Stimulated activated CD8-positive, alpha-beta memory T cell treated with anti-CD3 and anti-CD28 coated beads, Interleukin-12 subunit alpha, Interleukin-12 subunit beta, amount 100 ng/mL, for 4 hours (primary cell): Measurements from ENCODE around the gene SLC6A3.

Experiments
- DNase-seq: peaks from one replicate; pipeline ENCODE4 v3.0.0-alpha.2; 2020; ENCODE audit warnings: low read depth

SLC6A3 gene

DNA sequence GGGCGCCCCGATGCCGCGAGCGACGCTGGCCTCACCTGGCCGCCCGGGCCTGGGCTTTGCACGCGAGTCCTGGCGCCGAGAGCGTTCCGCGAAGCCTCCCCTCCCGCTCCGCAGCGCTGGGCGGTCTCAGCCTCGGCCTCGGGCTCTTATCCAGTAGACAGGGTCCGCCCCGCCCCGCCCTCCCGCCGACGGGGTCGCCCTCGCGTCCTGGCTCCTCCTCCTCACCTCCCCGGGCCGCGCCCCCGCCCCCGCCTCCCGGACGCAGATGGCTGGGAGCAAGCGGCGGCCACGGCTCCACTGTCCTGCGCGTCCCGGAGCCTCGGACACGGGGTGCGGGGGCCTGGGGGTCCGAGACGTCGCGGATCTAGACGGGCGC, at the start of gene SLC6A3:
TSS of gene SLC6A3 (minus strand) at position 128 of the 376 bp plus-strand sequence. CDS start 2,243 bp downstream, outside the sequence.
- DNase-seq = peak; percentile 45

DNA sequence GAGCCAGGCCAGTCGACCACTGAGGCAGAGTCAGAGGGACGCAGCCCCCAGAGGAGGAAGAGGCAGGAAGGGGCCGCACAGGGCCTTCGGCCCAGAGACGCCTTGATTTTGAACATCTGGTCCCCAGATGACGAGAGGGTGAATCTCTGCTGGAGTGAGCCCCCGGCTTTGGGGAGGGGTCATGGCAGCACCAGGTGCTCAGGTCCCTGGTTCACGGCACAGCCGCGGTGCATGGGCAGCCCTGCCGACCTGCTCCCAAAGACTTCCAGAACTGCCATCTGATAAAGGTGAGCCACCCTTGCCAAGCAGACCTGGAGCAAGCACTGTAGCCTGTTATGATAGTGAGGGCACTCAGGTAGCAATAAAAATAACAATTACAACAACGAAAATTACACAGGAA, 48.7 kb upstream of the SLC6A3 start:
- no peak for DNase-seq

DNA sequence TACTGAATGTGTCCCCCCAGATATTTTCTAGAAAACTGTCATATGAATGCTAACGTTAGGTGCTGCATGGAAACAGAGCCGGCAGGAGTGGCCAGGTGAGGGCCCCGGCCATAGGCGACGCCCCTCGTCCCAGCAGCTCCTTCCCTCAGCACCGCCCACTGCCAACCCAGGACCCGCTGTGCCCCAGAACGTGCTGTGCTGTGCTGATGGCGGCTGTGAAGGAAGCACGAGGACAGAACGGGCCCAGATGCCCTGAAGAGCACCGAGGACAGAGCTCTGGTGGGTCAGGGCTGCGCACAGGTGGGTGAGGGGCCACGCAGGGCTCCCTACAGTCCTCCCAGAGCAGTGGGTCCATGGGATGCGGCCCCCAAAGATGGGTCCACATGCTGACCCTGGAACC, 48.2 kb upstream of the SLC6A3 start:
- no peak for DNase-seq

DNA sequence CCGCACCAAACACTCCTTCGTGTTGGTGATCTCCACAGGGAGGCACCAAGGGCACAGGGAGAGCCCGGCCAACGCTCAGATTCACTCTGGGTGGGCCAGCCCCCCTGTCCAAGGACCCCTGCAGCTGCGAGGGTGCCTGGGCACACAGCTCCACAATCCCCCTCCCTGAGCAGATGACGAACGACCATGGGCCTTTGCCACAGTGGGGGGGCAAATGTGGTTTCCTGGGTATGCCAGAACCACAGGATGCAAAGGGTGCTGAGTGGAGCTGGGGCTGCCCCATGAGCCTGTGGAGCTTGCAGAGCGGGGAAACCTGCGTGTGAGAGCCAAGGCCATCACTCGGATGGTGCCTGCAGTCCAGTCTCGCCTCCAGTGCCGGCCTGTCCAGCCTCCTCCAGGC, 47.5 kb upstream of the SLC6A3 start:
- no peak for DNase-seq

DNA sequence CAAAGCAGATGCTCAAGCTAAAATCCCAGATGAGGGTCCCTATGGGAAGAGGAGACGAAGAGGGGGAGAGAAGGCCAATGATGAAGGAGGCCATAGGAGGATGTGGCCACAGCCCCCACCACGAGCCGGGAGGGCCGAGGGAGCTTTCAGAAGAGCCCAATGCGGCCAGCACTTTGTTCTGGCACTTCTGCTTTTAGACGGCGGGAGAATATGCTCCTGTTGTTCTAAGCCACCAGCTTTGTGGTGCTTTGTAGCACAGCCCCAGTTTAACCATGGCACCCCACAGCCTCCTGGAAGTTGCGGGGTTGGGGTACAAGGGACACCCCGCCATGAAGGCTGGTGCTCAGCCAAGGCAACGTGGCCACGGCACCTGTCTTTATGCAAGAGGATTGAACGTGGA, 45.1 kb upstream of the SLC6A3 start:
- no peak for DNase-seq

DNA sequence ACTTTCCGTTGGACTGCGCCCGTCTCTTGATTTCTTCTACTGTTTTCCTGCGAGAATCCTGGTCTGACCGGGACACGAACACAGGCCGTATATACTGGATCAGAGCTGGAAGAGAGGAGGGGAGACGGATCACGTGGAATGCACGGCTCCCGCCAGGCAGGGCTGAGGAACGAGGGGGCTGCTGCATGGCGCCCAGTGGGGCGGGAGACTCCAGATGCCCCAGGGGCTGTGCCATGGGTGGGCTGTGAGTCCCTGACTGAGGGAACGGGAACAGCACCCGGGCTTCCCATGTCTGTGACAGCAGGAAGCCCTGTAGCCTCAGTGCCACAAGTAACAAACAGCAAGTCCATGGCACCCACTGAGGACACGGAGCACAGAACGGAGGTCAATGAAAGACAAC, 44.5 kb upstream of the SLC6A3 start:
- no peak for DNase-seq

DNA sequence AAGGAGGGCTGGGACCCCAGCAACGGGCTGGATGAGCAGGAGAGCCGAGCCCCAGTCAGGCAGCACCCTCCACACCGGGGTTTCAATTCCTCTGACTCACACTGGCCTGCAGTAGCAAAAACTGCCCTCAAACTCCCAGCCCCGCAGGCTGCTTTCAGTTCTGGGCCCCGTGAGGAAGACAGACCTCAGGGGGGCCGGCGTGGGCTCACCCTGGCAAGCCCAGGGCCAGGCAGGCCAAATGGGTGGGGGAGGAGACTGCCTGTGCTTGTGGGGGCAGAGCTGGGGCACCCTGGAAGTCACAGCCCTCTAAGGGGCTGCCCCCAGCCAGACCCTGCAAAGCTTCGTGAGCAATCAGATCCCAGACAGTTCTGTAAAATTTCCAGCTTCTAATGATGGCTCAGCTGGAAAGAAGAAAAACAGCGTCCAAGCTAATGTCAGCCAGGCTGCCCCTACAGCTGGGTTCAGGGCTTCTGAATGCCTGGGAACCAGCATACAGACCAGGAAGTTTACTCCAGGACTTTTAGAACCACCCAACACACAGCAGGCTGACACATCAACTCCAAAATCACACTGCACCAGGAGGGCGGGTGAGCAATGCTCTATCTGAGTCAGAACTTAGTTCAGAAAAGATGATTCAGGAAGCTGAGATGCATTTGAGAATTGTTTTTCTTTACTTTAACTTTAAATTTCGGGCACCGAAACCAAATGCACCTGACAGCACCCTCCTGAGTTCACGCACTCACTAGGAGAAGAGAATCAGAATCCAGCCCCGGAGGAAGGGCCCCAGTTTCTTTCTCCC, 43.8 kb upstream of the SLC6A3 start:
- no peak for DNase-seq

DNA sequence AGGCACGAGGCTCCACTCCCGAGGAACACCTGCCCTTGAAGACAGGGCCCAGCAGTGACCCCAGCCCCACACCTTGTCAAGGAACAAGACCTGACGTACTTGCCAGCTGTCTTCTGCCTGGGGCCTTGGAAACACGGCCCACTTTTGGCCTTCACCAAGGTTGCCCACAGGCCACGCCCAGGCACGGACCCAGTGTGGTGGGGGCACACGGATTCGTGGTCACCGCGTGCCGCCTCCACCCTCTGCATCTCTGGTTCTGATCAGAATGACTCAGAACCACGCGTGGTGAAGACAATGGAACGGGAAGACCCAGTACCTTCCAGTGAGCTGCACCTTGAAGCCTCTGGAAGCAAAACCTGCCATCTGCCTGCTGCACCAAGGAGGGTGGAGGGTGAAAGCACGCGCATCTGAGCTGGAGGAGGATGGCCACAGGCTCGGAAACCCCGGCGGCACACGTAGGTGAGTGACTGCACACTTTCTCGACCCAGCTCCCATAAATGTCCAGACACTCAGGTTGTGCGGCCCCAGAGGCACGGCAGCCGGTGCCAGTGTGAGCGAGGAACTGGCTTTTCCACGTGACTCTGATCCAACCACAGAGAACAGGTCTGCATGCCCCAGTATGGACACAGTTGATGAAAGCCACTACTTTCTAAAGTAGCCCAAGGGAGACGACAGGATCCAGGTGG, 42.0 kb upstream of the SLC6A3 start:
- no peak for DNase-seq

DNA sequence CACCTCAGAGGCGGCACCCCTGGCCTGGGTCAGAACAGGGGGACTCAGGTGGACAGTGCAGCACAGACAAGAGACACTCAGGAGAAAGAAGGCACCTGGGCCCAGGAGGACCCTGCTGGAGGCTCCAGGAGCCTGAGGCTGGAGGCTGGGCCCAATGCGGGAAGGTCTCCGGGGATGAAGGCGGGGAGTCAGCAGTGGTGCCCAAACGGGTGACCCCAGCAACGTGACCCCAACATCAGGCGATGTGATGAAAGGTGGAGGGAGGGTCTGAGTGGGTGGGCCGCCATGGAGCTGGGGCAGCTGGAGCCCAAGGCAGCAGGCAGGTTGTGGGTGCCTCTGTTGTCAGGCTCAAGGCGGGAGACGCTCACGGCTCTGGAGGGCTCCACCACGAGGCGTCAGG, 41.0 kb upstream of the SLC6A3 start:
- no peak for DNase-seq

DNA sequence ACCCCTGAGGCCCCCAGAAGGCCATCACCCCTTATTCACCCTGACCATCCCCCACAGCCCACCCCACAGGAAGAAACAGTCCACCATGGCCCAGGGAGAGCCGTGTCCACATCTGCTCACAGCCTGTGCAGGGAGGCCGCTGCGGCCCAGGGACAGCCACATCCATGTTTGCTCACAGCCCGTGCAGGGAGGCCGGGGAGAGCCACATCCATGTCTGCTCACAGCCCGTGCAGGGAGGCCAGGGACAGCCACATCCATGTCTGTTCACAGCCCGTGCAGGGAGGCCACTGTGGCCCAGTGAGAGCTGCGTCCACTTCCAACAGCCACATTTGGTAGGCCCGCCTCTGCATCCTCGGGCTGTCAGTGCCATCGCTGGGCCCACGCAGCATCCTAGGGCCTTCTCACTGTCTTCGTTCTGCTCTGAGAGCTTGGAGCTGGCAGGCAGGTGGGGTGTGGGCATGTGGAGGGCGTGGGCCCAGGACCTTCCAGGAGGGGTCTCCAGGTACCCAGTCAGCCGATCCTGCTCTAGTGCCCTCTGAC, 40.4 kb upstream of the SLC6A3 start:
- DNase-seq = no peak

DNA sequence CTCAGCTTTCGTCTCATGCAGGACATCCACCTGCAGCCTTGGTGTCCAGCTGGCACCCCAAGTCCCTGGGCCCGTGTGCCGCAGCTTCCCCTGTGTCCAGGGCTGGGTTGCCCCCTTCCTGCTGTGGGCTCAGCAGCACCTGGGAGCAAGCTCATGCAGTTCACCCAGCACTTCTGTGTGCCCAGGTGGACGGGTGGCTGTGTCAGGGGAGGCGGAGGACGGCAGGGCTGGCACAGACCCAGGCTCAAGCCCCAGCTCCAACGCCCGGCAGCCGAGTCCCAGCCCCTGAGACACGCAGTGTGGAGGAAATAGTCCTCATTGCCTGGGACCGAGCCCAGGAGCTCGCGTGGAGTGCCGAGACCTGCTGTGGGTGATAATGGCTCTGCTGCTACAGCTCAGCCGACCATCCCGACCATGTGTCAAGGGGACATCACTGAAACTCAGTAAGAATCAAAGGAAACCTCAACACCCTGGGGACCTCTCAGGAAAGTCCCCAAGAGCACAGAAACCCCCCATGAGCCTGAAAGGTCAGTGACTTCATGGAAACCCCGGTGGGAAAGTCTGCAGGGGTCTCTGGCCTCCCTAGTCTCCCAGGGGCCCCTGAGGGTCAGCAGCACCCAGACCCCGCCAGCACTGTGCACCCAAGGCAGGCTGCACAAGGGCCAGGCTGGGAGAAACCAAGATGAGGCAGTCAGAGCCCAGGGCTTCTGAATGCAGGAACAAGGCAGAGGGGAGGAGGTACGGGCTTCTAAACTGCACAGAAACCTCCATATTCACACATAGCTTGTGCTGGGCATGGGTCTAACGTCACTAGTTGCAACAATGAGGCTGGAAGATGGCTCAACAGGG, 39.7 kb upstream of the SLC6A3 start:
- no peak for DNase-seq

DNA sequence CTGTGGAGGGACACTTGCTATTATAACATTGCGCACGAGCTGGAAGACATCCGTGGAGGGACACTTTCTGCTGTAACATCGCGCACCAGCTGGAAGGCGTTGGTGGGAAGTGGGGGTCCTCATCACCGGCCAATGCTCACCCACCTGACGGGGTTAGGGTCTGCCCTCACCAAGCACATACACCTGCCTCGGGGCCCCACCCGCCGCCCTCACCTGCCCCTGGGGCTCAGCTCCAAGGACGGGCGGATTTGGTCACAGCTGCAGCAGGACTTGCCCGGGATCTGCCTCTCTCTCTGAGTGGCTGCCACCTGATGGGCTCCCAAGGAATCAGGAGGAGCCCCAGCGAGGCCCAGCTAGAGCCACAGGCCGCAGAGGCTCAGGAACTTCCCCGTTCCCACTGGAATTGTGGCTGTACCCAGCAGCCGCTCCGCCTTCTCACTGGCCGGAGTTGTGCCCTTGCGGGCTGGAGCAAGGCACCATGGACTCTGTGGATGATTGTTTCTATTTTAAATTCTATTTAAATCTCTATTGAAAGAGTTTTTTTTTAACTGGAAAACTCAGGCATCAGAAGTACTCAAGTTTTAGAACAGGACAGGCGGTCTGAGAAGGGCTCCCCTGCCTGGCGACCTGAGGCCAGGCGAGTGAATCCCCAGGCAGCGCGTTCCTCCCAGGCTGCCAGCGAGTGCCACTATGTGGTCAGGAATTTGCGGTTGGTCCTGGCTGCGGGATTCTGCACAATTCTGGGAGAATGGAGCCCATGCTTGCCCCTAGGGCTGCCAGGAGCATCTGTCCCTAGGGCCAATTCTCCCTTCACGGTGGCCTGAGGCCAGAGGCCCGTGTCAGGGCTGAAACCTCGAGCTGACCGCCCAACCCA, 38.9 kb upstream of the SLC6A3 start:
- DNase-seq = no peak

DNA sequence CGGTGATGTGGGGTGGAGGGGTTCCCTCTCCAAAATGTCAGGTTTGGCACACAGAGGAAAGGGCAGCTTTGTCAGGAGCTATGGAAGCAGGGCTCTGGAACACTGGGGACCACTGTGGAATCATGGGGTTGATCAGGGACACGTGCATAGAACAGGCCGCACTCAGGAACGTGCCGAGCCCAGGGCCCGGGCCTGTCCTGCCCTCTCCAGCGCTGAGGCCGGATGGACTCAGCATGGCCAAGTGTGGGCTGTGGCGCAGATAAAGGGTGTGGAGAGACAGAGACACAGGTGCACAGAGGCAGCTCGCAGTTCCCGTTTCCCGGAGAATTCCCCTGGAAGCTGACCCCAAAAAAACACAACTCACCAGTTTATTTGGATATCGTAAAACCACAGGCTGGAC, 37.8 kb upstream of the SLC6A3 start:
- no peak for DNase-seq

DNA sequence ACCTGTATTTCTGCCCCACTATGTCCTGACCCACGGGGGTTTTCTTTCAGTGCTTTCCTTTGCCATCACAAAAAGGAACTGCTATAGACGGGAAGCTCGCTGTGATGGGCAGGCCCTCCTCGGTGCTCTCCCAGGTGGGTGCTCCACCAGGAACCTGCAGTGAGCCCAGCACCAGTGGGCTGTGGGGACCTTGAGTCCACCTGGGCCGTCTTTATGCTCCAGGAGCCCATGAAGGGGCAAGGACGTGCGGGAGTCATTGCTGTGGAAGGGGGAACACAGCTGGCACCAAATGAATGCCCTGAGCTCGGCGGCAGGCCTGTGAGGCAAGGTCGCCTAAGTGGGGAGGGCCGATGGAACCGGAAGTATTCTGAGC, 36.7 kb upstream of the SLC6A3 start:
- DNase-seq = no peak

DNA sequence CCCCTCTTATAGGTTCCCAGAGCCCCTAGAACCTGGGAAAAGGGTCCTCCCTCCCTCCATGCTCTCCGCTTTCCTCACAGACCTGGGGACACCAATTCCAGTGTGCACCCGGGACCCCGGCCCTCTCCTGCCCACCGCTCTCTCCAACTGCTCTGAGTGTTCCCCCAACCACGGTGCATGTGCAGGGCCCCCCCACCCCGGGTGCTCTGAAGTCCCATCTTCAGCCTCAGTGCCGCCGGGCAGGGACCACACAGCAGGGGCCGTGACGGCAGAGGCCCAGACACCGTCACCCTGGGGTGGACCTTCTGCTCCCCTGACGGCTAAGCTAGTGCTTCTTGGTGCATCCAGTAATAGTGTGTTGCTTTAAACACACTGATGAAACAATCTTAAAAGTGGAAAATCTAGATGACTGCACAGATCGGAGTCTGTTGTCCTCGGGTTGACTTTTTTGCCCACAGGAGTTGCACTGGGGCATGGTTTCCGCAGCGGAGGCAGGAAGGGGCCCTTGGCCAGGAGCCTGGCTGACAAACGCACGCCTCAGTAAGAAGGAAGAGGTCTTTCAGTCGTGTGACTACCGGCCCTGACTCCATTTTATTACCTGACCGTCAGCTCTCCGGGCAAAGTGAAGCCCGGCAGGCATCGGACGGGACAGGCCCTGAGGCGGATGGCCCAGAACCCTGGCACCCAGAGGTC, 36.2 kb upstream of the SLC6A3 start:
- DNase-seq = no peak

DNA sequence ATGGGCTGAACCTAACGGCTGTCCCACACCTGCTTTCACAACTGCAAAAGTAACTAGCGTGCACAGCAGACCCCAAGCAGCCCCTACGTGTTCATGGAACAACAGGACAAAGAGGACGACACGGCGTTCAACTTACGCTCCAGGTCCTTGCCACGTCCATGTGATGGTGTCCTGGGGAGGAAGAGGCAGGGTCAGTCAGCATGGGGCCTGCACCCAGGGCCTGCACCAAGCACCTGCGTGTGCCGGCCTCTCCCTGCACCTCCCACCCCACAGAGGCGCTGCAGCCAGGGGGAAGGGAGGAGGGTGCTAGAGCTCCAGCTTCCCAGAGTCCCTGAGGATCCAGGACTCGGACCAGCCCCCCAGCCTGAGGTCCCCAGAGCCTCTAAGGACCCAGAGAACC, 35.6 kb upstream of the SLC6A3 start:
- no peak for DNase-seq

DNA sequence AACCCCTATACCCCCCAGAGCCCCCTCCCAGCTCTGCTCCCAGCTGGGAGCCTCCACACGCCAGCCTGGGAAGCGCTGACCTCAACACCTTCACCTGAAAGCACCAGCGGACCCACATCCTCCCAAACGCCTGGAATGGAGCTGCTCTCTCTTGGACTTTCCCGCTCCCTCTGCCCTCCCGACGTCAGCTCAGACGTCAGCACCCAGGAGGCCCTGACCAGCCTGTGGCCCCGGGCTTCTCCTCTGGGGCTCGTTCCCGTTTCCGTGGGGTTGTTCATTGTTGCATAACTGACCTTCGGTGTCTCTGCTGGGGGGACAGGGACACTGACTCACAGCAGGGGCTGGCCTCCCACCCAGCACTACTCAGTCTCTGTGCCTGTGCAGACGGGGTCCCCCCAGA, 35.0 kb upstream of the SLC6A3 start:
- DNase-seq = no peak

DNA sequence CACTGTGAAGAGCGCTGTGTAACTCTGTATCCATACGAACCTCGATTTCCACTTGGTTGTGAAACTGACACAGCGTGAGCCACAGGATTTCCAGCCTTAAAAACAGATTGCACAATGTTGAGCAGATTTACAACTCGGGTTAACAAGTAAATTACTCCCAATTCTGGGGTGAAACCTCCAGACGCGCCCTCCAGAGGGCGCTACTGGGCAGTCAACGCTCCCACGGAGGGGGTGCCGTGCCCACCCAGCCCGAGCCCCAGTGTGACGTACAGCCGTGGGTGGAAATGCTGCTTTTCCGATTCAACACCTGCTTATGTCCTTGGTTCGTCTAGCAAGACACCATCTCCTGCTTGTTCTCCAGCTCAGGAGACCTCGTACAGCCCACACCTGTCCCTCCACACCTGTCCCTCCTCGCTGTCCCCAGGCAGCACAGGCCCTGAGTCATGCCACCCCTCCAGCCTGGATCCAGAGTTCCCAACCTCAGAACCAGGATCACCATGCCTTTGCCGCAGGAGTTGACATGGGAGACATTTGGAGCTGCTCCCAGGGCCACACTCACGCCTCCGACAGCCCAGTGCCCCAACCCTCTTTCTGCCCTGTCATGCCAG, 34.4 kb upstream of the SLC6A3 start:
- DNase-seq = no peak

DNA sequence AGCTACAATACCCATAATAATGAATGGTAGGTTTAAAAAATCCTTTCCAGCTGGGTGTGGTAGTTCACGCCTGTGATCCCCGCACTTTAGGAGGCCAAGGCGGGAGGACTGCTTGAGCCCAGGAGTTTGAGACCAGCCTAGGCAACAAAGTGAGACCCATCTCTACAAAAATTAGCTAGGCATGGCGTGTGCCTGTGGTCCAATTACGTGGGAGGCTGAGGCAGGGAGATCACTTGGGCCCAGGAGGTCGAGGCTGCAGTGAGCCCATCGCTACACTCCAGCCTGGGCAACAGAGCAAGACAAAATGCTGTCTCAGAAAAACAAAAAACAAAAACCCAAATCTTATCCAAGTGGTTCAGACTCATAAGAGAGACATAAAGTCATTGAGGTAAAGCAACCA, 33.8 kb upstream of the SLC6A3 start:
- DNase-seq = no peak

DNA sequence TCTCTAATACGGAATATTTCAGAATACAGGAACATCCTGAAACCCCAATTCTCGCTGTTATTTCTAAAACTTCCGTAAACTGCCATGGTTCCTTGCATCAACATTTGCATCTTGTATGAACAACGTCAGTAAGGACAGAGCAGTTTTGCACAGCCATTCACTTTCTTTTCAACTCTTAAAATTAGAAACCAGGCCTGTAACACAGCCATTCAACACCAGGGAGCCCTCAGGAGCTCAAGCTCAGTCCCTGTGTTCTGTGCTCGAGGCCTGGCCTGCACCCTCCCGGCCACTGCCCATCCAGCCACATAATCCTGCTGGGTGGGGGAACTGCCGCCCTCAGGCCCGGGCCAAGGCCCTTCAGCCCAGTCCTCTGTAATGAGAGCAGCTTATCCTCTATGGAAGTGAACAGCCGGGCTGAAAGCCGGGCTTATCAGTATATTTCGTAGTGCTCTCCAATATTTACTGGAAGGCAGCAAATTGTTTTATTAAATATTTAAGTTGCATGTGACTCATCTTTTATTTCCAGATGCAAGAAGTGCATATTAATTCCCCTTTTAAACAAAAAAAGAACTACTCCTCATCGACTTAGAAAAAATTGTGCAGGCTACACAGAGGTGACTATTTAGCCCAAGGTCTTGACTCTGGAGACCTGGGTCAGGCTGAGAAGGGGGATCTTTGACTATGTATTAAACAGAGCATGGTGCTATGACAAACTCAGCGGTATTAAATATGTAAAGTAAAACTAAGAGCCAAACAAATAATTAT, 33.2 kb upstream of the SLC6A3 start:
- no peak for DNase-seq
